A673 (cell line): Measurements from ENCODE around the gene TSHR. TPM values are rescaled to one million over a fixed set of nuclear protein-coding genes. Genes with fewer than 3 reads are reported as not detected.

Experiments used
- BruUV-seq: library from RNA; stranded (reverse); fragments of 400-500 nt; replicated peaks from 2 replicates; lab custom pipeline; 2021; lab: Mats Ljungman, UMichigan
- CTCF ChIA-PET: fragments of 300-600 bp; sonication (Branson Sonifier 250); formaldehyde crosslinking; loops from one replicate; lab custom pipeline; 2022; ENCODE audit warnings: antibody characterized with exemption; lab: Charles Lee
- POLR2A ChIA-PET: fragments of 300-600 bp; sonication (Branson Sonifier 250); formaldehyde crosslinking; loops from one replicate; lab custom pipeline; 2022; ENCODE audit warnings: antibody characterized with exemption; ENCODE audit not compliant: low non-redundant PET; lab: Charles Lee
- DNase-seq: peaks from one replicate; pipeline ENCODE4 v3.0.0-alpha.2; 2015; ENCODE audit warnings: low spot score
- H3K27ac ChIP-seq: fragments of 200-600 bp; sonication (generic); 2 replicates; pipeline ENCODE4 v1.5.1; 2016; ENCODE audit warnings: mixed run types, low read depth, mild to moderate bottlenecking, mixed read lengths, antibody characterized with exemption, low read length; ENCODE audit not compliant: poor library complexity, severe bottlenecking
- H3K27me3 ChIP-seq: fragments of 200-600 bp; sonication (generic); replicated peaks from 2 replicates; pipeline ENCODE4 v1.6.1; 2017; ENCODE audit warnings: mixed run types, low read depth, mild to moderate bottlenecking, mixed read lengths, antibody characterized with exemption, low read length; ENCODE audit not compliant: insufficient read depth, poor library complexity
- H3K36me3 ChIP-seq: fragments of 200-600 bp; sonication (generic); 2 replicates; pipeline ENCODE4 v1.6.1; 2016; ENCODE audit warnings: mixed run types, mild to moderate bottlenecking, mixed read lengths, antibody characterized with exemption, low read length; ENCODE audit not compliant: insufficient read depth, poor library complexity, severe bottlenecking
- H3K4me1 ChIP-seq: fragments of 200-600 bp; sonication (generic); 2 replicates; pipeline ENCODE4 v1.6.1; 2017; ENCODE audit warnings: mixed run types, mild to moderate bottlenecking, mixed read lengths, antibody characterized with exemption, low read length; ENCODE audit not compliant: insufficient read depth, poor library complexity, severe bottlenecking
- H3K4me3 ChIP-seq: fragments of 200-600 bp; sonication (generic); 2 replicates; pipeline ENCODE4 v1.5.1; 2016; ENCODE audit warnings: low read depth, mixed run types, mild to moderate bottlenecking, mixed read lengths, low read length; ENCODE audit not compliant: poor library complexity, severe bottlenecking
- H3K9me3 ChIP-seq: fragments of 200-600 bp; sonication (generic); 2 replicates; pipeline ENCODE4 v1.6.1; 2016; ENCODE audit warnings: mixed run types, low read depth, mild to moderate bottlenecking, mixed read lengths, antibody characterized with exemption, low read length; ENCODE audit not compliant: poor library complexity, severe bottlenecking
- CTCF ChIP-seq: fragments of 300-800, 200-600 bp; sonication (generic); conservative IDR thresholded peaks from 2 replicates; pipeline ENCODE4 v1.5.1; 2017; ENCODE audit warnings: low read depth, mild to moderate bottlenecking, antibody characterized with exemption, low read length, moderate library complexity, mixed read lengths
- EZH2 ChIP-seq: fragments of 200-600 bp; sonication (generic); IDR thresholded peaks from 2 replicates; pipeline ENCODE4 v1.6.1; 2017; ENCODE audit warnings: borderline replicate concordance, low read depth, mild to moderate bottlenecking, mixed read lengths, antibody characterized with exemption, low read length; ENCODE audit not compliant: poor library complexity, severe bottlenecking
- intact Hi-C: fragments of 100-400 bp; cut with micrococcal nuclease; formaldehyde crosslinking; loops from one replicate; pipeline ENCODE4 v1.10.0; 2022; ENCODE audit not compliant: unreplicated experiment
- total RNA-seq: library from RNA; stranded (reverse); gene quantifications from 2 replicates; pipeline ENCODE4 v1.2.3, GENCODE V29; 2021

The TSHR gene
- total RNA-seq, 1 experiment from 2014 or later, result not detected

DNA sequence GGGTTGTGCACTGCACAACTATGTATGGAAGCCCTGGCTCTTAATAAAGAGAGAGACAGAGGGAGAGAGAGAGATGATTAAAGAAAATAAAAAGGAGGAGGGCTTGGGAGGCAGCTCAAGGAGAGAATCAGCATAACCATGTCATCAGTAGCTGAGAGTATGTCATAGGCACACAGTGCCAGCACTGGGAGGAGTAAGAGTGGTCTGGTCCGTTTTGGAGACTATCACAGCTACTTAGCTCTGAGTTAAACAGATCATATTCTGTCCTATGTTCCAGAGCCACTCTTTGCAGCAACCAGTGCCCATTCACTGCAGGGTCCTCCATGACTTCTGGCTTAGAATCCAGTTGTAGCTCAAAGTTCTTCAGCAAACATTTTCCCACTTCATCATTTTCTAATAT is 206.3 kb downstream of the TSHR start:
- CTCF ChIA-PET, result no interaction called here

GRCh38 chr14:81162941-81163340 is 207.5 kb downstream of the TSHR start:
- Histone ChIP-seq H3K4me1 (no peaks in the 10 kb centered on the region), H3K27ac (no peak overlapping the region), H3K36me3 (no peaks in the 10 kb centered on the region), H3K9me3 (no peaks in the 10 kb centered on the region), H3K27me3 (no peaks in the 10 kb centered on the region), H3K4me3 (no peak overlapping the region)
- POLR2A ChIA-PET, result no interaction called here
- DNase-seq, result no peak
- TF ChIP-seq CTCF (no peak), EZH2 (no peak)
- CTCF ChIA-PET, result no interaction called here
- intact Hi-C loops, result no loop called here
- BruUV-seq, result no TSS peak

More for the DNA sequence above, 206.3 kb downstream of the TSHR start:
- DNase-seq, result no peak
- Histone ChIP-seq H3K4me1 (no peaks in the 10 kb centered on the region), H3K9me3 (no peaks in the 10 kb centered on the region), H3K36me3 (no peaks in the 10 kb centered on the region), H3K27ac (no peak overlapping the region), H3K4me3 (no peak overlapping the region), H3K27me3 (no peaks in the 10 kb centered on the region)
- intact Hi-C loops, result no loop called here
- BruUV-seq, result no TSS peak
- POLR2A ChIA-PET, result no interaction called here
- TF ChIP-seq CTCF (no peak), EZH2 (no peak)

DNA sequence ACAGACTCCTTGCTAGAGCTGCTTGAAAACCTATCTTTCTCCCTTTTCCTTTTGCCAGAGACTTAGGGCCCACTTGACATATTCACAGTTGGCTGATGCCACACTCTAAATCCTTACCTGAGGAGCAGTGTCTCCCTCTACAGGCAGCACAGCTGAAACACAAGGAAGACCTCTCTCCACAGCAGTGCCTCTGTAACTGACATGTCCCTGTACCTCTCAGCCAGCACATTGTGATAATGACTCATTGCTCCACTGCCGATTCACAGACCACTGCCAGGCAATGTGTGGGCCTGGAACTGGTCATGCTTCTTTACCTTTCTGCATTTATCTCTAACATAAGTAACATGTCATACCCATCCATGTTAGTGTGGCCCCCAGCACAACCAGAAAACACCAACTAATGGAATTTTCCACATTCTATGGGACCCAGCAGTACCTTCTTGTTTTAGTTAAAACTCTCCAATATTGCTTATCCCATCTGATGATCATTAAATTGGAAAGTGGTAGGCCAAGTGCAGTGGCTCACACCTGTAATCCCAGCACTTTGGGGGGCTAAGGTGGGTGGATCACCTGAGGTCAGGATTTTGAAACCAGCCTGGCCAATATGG is 208.8 kb downstream of the TSHR start:
- POLR2A ChIA-PET, result no interaction called here
- H3K9me3 ChIP-seq, result no peaks in the 10 kb centered on the region
- no TSS peak for BruUV-seq
- CTCF ChIA-PET, result no interaction called here
- DNase-seq, result peak; percentile 78
- H3K4me1 ChIP-seq, result no peaks in the 10 kb centered on the region
- intact Hi-C loops, result no loop called here
- H3K27me3 ChIP-seq, result no peaks in the 10 kb centered on the region
- H3K27ac ChIP-seq, result no peak overlapping the region
- TF ChIP-seq CTCF (peak; percentile 82), EZH2 (no peak)
- H3K4me3 ChIP-seq, result no peak overlapping the region
- no peaks in the 10 kb centered on the region for H3K36me3 ChIP-seq
